Ascending aorta (tissue), 2 donors: ENCODE measurements around the gene F10. TPM values are rescaled to one million over a fixed set of nuclear protein-coding genes. Genes with fewer than 3 reads are reported as not detected.
"Not testable (repeated sequence)": the region's sequence is repeated elsewhere in the genome, so short reads cannot be mapped to it uniquely, and the experiment has no call there.

ENCODE experiments used
- DNase-seq, 2 donors: peaks; one replicate each; pipeline ENCODE4 v3.0.0-alpha.2; 2019; ENCODE audit warnings: low spot score in 2 of 2
- H3K27ac ChIP-seq, 2 donors: fragments of 200-600 bp; sonication (generic); one replicate each; pipeline ENCODE4 v1.5.1; 2016 to 2017; ENCODE audit warnings: mild to moderate bottlenecking in 1 of 2
- H3K27me3 ChIP-seq: fragments of 200-600 bp; sonication (generic); one replicate; pipeline ENCODE4 v1.5.1; 2017
- H3K36me3 ChIP-seq, 2 donors: fragments of 200-600 bp; sonication (generic); one replicate each; pipeline ENCODE4 v1.5.1; 2016
- H3K4me1 ChIP-seq, 2 donors: fragments of 200-600 bp; sonication (generic); one replicate each; pipeline ENCODE4 v1.5.1; 2016 to 2017; ENCODE audit warnings: mild to moderate bottlenecking in 1 of 2
- H3K4me3 ChIP-seq, 2 donors: fragments of 200-600 bp; sonication (generic); one replicate each; pipeline ENCODE4 v1.5.1; 2016 to 2017; ENCODE audit warnings: mild to moderate bottlenecking in 1 of 2
- H3K9me3 ChIP-seq, 2 donors: fragments of 200-600 bp; sonication (generic); one replicate each; pipeline ENCODE4 v1.5.1; 2016
- CTCF ChIP-seq, 3 experiments: fragments of 200-600 bp in 2 of 3; fragments of 450-650 bp in 1 of 3; sonication (generic) in 2 of 3; IDR thresholded peaks; one replicate each; pipeline ENCODE4 v1.5.1; 2016 to 2019; ENCODE audit warnings: antibody characterized with exemption in 3 of 3, mild to moderate bottlenecking in 1 of 3, moderate library complexity in 1 of 3
- intact Hi-C: fragments of 100-400 bp; cut with DNase I; formaldehyde crosslinking; loops from one replicate; pipeline ENCODE4 v1.15.1; 2023
- total RNA-seq: library from RNA; depleted of rRNA; stranded (reverse); fragments of >200 nt; gene quantifications from one replicate; pipeline ENCODE4 v1.1.0, GENCODE V29; 2016

F10 gene
- total RNA-seq, 1 donor from 2014 or later: 15.8 TPM

GRCh38 chr13:113160983-113161382 lies 38.4 kb downstream of the F10 start:
- Histone ChIP-seq H3K9me3 (no peaks in the 10 kb centered on the region), H3K27ac (no peak overlapping the region), H3K4me1 (no peaks in the 10 kb centered on the region), H3K27me3 (no peaks in the 10 kb centered on the region), H3K4me3 (no peak overlapping the region), H3K36me3 (no peaks in the 10 kb centered on the region)
- intact Hi-C loops: no loop called here
- DNase-seq: no peak
- no peak for TF ChIP-seq CTCF (IDR thresholded peaks at IDR 0.05)

- Histone ChIP-seq H3K27me3 (no peaks in the 10 kb centered on the region), H3K36me3 (no peaks in the 10 kb centered on the region), H3K4me3 (no peak overlapping the region), H3K27ac (no peak overlapping the region), H3K9me3 (no peaks in the 10 kb centered on the region), H3K4me1 (no peaks in the 10 kb centered on the region)
- intact Hi-C loops: no loop called here
- DNase-seq: peak in 1 of 2 donors; percentile 38
- TF ChIP-seq CTCF (IDR thresholded peaks at IDR 0.05): no peak
Observed at GRCh38 chr13:113161433-113161832, 38.8 kb downstream of the F10 start.

GRCh38 chr13:113161975-113162374 lies 39.4 kb downstream of the F10 start:
- H3K4me1 ChIP-seq, intact Hi-C loops, DNase-seq, H3K27me3 ChIP-seq, H3K27ac ChIP-seq, H3K4me3 ChIP-seq, H3K36me3 ChIP-seq, H3K9me3 ChIP-seq: not testable (repeated sequence)

GRCh38 chr13:113162783-113163685 lies 40.4 kb downstream of the F10 start:
- Histone ChIP-seq H3K36me3 (no peaks in the 10 kb centered on the region), H3K4me3 (no peak overlapping the region), H3K27me3 (no peaks in the 10 kb centered on the region), H3K27ac (no peak overlapping the region), H3K9me3 (no peaks in the 10 kb centered on the region), H3K4me1 (no peaks in the 10 kb centered on the region)
- peak in 1 of 2 donors; percentile 46 for DNase-seq
- TF ChIP-seq CTCF (IDR thresholded peaks at IDR 0.05): no peak
- intact Hi-C loops: no loop called here

GRCh38 chr13:113164492-113164891 lies 41.9 kb downstream of the F10 start:
- Histone ChIP-seq H3K9me3 (no peaks in the 10 kb centered on the region), H3K4me3 (no peak overlapping the region), H3K4me1 (no peaks in the 10 kb centered on the region), H3K36me3 (peaks cover 0 to 2% of the 10 kb centered on the region in 2 donors), H3K27me3 (no peaks in the 10 kb centered on the region), H3K27ac (no peak overlapping the region)
- TF ChIP-seq CTCF (IDR thresholded peaks at IDR 0.05): no peak
- peak in 1 of 2 donors; percentile 28 for DNase-seq
- intact Hi-C loops: no loop called here

GRCh38 chr13:113166266-113166665 lies 43.7 kb downstream of the F10 start:
- intact Hi-C loops: no loop called here
- H3K4me1 ChIP-seq: no peaks in the 10 kb centered on the region
- TF ChIP-seq CTCF (IDR thresholded peaks at IDR 0.05): no peak
- DNase-seq: peak in 1 of 2 donors; percentile 40
- no peak overlapping the region for H3K4me3 ChIP-seq
- H3K27ac ChIP-seq: no peak overlapping the region
- H3K9me3 ChIP-seq: no peaks in the 10 kb centered on the region
- no peaks in the 10 kb centered on the region for H3K27me3 ChIP-seq
- H3K36me3 ChIP-seq: peaks cover 6% of the 10 kb centered on the region in 2 donors
